ENCODE results near the gene TMEM205.
A peak's percentile ranks its signal among the peaks of the same experiment; 100 is the strongest.
"Not testable (repeated sequence)": the region's sequence is repeated elsewhere in the genome, so short reads cannot be mapped to it uniquely, and the experiment has no call there.

TMEM205 gene

GRCh38 chr19:11340099-11340467 lies 6.0 kb downstream of the TMEM205 start:
- DNase-seq (ENCODE audit: low read depth in 2 of 2, low spot score in 1 of 2): not testable (repeated sequence)

GRCh38 chr19:11339254-11340098 lies 6.6 kb downstream of the TMEM205 start, which contains the start of gene RAB3D:
Gene RAB3D, minus strand, starts transcription at chr19:11339657. Its CDS starts 2,258 bp downstream, at chr19:11337399.
- peak; percentile 28 to 53 for DNase-seq (ENCODE audit: low read depth in 2 of 2, low spot score in 1 of 2)

GRCh38 chr19:11338569-11339253 lies 7.4 kb downstream of the TMEM205 start:
- DNase-seq (ENCODE audit: low read depth in 2 of 2, low spot score in 1 of 2): no peak

GRCh38 chr19:11338121-11338520 lies 7.9 kb downstream of the TMEM205 start:
- DNase-seq (ENCODE audit: low read depth in 2 of 2, low spot score in 1 of 2): no peak

GRCh38 chr19:11337080-11337479 lies 9.0 kb downstream of the TMEM205 start:
- DNase-seq (ENCODE audit: low read depth in 2 of 2, low spot score in 1 of 2): no peak

GRCh38 chr19:11335449-11336146 lies 10.5 kb downstream of the TMEM205 start:
- DNase-seq (ENCODE audit: low read depth in 2 of 2, low spot score in 1 of 2): no peak

- DNase-seq (ENCODE audit: low read depth in 2 of 2, low spot score in 1 of 2): not testable (repeated sequence)
Measured at GRCh38 chr19:11333838-11334237, 12.2 kb downstream of the TMEM205 start.

- no peak for DNase-seq (ENCODE audit: low read depth in 2 of 2, low spot score in 1 of 2)
Measured at GRCh38 chr19:11332822-11333221, 13.2 kb downstream of the TMEM205 start.

- no peak for DNase-seq (ENCODE audit: low read depth in 2 of 2, low spot score in 1 of 2)
Measured at GRCh38 chr19:11331502-11331901, 14.6 kb downstream of the TMEM205 start.

- no peak for DNase-seq (ENCODE audit: low read depth in 2 of 2, low spot score in 1 of 2)
Measured at GRCh38 chr19:11330127-11330526, 15.9 kb downstream of the TMEM205 start.

GRCh38 chr19:11325544-11325943 lies 20.5 kb downstream of the TMEM205 start:
- no peak for DNase-seq (ENCODE audit: low read depth in 2 of 2, low spot score in 1 of 2)

GRCh38 chr19:11324748-11325389 lies 21.2 kb downstream of the TMEM205 start:
- no peak for DNase-seq (ENCODE audit: low read depth in 2 of 2, low spot score in 1 of 2)

- no peak for DNase-seq (ENCODE audit: low read depth in 2 of 2, low spot score in 1 of 2)
Measured at GRCh38 chr19:11324079-11324661, 21.9 kb downstream of the TMEM205 start.

- no peak for DNase-seq (ENCODE audit: low read depth in 2 of 2, low spot score in 1 of 2)
Measured at GRCh38 chr19:11323601-11324078, 22.4 kb downstream of the TMEM205 start.

GRCh38 chr19:11322269-11323024 lies 23.6 kb downstream of the TMEM205 start:
- no peak for DNase-seq (ENCODE audit: low read depth in 2 of 2, low spot score in 1 of 2)

GRCh38 chr19:11321191-11322126 lies 24.6 kb downstream of the TMEM205 start:
- no peak for DNase-seq (ENCODE audit: low read depth in 2 of 2, low spot score in 1 of 2)

GRCh38 chr19:11320278-11320995 lies 25.6 kb downstream of the TMEM205 start:
- DNase-seq (ENCODE audit: low read depth in 2 of 2, low spot score in 1 of 2): not testable (repeated sequence)

- DNase-seq (ENCODE audit: low read depth in 2 of 2, low spot score in 1 of 2): no peak
Measured at GRCh38 chr19:11306337-11306736, 39.7 kb downstream of the TMEM205 start.

Data from stimulated activated CD8-positive, alpha-beta memory T cell treated with anti-CD3 and anti-CD28 coated beads, Interleukin-4, amount 100 ng/mL, for 1 hour (primary cell).